GM18526 (cell line): Measurements from ENCODE around the gene LMOD1.

ENCODE experiments used
- POLR2A ChIP-seq: IDR thresholded peaks from 3 replicates; pipeline ENCODE4 v1.6.1; 2011; ENCODE audit not compliant: insufficient read length; ENCODE audit errors: extremely low read depth

The LMOD1 gene

DNA sequence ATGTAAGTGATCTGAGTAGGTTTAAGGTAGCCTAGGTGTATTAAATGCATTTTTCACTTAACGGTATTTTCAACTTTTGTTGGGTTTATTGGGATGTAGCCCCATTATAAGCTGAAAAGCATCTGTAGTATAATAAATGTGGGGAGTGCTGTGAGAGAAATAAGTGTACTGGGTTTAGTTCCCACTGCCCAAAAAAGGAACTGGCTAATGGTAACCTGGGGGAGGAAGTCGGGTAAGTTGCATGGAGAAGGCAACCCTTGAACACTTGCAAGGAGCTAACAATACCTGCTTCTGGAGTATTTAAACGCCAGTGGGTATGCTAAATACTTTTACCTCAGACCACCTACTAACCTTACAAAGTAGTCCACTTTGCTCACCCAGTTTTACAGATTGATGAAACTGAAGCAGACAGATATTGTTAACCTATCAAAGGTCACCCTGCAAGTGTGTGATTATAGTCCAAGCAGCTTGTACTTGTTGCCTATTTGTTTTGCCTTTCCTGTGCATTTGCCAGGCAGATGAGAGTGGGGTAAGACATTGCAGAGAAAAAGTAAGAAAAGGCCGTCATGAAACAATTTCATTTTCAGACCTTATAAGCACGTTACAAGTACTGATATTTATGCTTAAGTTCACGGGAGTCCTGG is 65.3 kb downstream of the LMOD1 start:
- TF ChIP-seq POLR2A = no peak

DNA sequence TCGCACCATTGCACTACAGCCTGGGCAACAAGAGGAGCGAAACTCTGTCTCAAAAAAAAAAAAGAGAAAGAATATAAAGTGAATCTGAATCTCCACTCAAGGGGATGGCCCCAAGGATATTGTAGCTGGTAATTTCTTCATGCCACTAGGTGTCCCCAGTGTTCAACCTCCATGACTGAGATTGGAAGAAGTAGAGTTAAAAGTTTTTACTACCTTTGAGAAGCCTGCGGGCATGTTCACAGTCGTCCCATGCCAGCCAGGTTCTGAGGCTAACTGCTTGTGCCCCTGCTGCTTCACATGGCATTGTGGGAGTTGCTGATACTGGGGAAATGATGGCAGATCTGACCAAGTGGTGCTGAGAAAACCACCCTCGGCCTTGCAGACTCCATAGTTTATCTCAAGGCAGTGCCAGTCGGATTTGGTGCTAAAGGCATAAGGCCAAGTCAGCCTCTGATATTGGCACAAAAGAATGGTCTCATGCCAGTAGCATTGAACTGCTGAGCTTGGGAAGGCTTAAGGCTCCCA is 68.4 kb downstream of the LMOD1 start:
- no peak for TF ChIP-seq POLR2A

DNA sequence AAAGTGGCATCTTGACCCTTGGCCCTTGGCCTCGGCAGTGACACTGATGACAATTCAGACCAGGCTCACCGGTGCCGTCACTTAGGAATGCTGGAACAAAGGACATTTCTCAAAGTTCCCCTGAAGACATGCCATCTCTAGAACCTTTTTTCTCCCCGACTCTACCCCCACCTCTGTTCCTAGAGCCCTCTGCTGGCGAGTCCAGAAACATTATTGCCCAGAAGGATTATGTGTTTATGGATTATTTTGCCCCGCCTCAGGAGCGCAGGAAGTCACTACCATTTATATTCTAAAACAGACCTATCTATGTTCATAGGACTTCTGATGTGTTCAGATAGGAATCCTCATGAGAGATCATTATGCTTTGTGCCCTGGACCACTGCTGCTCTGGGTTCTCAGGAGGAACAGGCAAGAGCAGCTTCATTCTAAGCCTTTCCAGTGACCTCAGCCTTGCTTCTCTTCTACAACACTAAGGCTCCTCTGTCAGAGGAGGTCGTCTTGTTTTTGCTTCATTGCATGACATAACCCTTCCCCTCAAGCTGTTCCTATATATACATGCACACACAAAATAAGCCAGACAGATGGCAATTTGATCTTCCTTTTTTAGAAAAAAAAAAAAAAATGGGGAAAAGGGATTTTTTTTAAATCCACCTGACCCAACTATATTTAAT is 70.1 kb downstream of the LMOD1 start:
- TF ChIP-seq POLR2A = no peak

DNA sequence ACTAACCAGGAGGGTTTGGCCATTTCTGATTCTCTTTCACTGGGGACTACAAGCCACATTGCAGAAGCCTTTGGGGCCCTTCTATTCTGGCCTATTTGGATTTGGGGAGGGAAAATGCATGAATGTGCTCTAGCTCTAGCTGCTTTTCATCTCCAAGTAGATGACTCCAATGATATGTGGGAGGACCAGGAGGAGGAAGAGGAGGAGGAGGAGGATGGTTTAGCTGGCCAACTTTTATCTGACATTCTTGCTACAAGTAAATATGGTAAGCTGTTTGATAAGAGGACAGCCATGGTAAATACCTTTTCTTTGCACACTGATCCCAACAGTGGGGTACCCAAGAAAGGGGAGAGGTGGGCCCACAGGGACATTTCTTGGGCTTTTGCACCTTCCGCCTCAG is 71.7 kb downstream of the LMOD1 start:
- no peak for TF ChIP-seq POLR2A

DNA sequence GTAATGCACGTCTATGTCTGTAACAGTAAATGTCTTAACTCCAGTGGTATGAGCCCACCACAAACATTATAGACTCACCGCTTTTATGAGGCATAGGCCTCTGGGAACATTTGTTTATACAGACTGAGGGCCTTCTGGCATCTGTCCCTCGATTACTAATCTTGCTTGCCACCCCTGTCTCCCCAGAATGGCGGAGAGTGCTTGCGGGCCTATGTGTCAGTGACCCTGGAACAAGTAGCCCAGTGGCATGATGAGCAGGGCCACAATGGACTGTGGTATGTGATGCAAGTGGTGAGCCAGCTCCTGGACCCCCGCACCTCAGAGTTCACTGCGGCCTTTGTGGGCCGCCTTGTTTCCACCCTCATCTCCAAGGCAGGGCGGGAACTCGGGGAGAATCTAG is 76.0 kb downstream of the LMOD1 start:
- no peak for TF ChIP-seq POLR2A

DNA sequence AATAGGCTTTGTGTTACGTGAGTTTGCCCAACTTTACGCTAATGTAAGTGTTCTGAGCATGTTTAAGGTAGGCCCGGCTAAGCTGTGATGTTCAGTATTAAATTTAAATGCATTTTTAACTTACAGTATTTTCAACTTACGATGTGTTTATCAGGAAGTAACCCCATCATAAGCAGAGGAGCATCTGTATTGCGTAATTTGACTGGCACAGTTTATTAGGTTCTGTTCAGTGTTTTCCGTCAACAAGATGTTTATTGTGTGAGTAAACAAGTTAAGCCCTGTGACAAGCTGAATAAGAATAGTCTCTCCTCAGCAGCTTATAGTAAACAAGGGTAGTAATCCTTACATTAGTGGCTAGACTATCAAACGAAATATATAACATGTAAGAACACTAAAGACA is 84.9 kb downstream of the LMOD1 start:
- no peak for TF ChIP-seq POLR2A

DNA sequence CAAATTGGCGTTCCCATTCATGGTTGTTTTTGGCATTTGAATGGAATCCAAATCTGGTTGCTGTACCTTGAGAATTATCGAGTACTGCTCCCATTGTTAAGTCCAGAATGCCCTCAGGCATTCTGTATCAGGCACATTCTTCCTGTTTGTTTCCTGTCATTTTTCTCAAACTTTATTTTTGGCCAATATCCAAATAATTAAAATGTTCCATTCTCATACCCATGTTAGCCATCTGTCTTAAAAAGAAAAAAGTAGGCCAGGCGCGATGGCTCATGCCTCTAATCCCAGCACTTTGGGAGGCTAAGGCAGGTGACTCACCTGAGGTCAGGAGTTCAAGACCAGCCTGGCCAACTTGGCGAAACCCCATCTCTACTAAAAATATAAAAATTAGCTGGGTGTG is 86.9 kb downstream of the LMOD1 start:
- no peak for TF ChIP-seq POLR2A

DNA sequence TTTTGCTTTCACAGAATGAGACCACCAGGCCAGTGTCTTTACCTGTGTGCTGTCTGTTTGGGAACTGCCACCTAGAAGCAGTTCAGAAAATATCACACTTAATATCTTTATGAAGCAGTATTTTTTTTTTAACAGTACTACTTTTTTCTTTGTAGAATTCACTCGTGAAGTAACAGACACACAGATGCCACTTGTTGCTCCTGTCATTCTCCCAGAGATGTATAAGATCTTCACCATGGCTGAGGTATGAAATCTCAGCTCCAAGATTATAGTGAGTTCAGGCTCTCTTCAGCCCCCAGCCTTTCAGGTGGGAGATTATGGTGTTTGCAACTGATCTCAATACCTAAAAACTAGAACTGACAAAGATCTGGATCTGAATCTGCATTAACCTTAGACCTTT is 94.4 kb downstream of the LMOD1 start:
- TF ChIP-seq POLR2A = no peak

DNA sequence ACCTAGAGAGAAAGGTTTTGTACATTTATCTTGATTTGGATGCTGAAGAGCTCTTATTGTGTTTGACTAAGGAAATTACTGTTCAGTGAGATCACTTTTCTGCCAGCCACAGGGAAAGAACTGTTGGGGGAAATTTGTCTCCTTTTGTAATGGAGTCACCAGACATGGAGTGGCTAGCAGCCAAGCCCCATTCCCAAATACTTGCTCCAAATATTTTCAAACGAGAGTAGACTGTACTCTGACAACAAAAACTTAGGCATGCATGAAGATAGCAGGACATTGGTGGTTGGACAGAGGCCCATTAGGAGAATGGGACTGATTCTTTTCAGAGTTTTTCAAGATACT is 96.3 kb downstream of the LMOD1 start:
- no peak for TF ChIP-seq POLR2A

DNA sequence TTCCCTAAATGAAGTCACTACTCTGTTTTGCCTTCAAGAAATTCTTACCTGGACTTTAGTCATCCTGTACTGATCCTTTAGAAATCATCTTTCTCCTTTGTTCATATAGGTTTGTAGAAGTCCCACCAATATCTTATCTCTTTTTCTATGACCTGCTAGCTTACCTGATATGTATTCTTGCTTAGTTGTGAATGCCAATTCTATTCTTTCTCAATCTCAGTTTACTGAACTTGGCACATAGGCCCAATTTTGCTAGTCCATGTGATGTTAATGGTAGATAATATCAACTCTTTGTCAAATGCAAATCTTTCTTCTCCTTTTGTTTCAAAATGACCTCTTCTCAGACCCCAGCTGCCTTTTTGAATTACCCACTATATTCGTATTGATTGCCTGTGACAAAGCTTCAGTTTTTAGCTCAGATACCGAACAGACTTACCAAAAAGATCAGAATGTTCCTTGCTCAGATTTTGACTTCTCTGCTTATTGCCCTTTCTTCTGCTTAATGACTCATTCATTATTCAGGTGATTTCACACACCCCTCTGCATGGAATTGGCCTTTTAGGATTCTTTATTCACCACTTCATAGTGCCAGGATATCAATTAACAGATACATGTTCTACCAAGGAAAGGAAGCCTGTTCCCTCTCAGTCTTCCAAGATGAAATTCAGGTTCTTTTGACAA is 96.8 kb downstream of the LMOD1 start:
- TF ChIP-seq POLR2A = no peak

DNA sequence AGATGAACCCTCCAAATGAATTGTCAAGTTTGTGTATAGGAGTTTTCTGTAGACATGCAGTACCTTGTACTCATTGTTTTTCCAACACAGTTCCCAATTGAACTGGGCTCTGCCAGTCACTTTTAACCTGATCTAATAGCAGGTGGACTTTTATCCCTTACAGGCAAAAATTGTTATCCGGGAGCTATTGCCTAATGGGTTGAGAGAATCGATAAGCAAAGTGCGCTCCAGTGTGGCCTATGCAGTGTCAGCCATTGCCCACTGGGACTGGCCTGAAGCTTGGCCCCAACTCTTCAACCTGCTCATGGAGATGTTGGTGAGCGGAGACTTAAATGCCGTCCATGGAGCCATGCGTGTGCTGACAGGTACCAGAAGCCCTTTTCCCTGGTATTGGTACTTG is 98.1 kb downstream of the LMOD1 start:
- no peak for TF ChIP-seq POLR2A

DNA sequence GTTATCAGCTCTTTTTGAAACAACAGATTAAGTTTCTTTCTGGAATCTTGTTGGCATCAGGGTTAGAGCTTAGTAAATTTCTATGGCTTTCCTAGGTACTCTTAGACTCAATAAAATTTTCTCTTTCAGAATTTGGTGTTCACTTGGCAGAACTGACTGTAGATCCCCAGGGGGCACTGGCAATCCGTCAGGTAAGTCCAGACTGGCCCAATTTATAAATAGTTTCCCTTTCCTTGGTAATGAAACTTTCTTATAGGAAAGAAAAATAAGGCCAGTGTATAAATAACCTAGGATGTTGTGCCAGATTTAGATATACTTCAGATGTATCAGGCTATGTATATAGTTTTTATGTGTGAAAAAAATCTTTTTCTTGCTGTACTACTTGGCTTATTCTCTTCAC is 99.2 kb downstream of the LMOD1 start:
- TF ChIP-seq POLR2A = no peak
